Retina (tissue), 1 donor: Measurements from ENCODE around the gene S100P.
"Not testable (repeated sequence)": the region's sequence is repeated elsewhere in the genome, so short reads cannot be mapped to it uniquely, and the experiment has no call there.

Experiments
- DNase-seq: peaks from one replicate; pipeline ENCODE4 v3.0.0-alpha.2; 2016

Gene S100P

GRCh38 chr4:6693231-6694176 is at the start of gene S100P:
TSS of gene S100P (plus strand) at chr4:6693878. CDS start at chr4:6693933, 55 bp downstream.
- DNase-seq, result no peak

DNA sequence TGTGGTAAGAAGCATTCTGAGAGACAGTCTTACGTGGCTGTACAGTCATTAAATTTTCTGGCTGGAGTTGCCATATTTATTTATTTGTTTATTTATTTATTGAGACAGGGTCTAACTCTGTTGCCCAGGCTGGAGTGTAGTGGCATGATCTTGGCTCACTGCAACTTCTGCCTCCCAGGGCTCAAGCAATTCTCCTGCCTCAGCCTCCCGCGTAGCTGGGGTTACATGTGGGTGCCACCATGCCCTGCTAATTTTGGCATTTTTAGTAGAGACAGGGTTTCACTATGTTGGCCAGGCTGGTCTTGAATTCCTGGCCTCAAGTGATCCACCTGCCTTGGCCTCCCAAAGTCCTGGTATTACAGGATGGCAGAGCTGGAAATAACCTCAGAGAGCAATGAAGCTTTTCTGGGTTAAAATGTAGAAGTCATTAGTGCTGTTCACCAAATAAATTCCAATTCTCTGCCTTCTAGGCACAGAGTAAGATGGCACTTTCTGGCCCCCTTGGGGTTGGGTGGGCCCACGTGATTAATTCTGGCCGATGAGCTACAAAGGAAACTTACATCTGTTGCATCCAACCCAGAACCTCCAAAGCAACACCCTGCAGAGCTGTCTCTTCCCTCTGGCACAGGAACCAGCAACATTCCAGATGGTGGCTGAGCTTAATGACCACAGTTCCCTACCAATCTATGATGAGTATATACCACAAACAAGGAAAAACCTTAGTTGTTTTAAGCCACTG is 48.7 kb upstream of the S100P start:
- no peak for DNase-seq

DNA sequence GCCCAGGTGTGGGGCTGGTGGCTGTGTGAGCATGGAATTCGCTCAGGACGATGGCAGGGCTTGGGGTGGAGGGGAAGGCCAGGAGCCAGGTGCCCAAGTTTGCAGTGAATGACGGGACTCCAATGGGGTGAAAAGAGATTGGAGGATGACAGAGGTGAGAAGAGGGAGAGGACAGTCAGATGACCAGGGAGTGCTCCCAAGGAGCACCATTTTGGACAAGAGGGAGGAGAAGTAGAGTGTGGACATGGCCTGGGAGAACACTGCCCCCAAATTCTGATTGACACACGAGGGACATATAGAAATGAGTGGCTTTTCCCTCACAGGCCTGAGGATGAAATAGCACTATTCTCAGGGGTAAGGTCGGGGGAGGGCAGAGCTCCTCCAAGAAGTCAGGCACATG is 46.5 kb upstream of the S100P start:
- no peak for DNase-seq

- DNase-seq, result no peak
Observed at GRCh38 chr4:6647582-6648230, 46.0 kb upstream of the S100P start.

GRCh38 chr4:6649216-6649615 is 44.5 kb upstream of the S100P start:
- no peak for DNase-seq

DNA sequence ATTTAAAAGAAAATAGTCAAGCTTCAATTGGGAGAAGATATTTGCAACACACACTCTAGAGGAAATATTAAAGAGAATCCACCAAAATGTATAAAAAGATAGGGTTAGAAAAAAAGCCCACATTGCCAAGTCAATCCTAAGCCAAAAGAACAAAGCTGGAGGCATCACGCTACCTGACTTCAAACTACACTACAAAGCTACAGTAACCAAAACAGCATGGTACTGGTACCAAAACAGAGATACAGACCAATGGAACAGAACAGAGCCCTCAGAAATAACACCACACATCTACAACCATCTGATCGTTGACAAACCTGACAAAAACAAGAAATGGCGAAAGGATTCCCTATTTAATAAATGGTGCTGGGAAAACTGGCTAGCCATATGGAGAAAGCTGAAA is 39.5 kb upstream of the S100P start:
- DNase-seq, result not testable (repeated sequence)

GRCh38 chr4:6655291-6655690 is 38.4 kb upstream of the S100P start:
- DNase-seq, result not testable (repeated sequence)

DNA sequence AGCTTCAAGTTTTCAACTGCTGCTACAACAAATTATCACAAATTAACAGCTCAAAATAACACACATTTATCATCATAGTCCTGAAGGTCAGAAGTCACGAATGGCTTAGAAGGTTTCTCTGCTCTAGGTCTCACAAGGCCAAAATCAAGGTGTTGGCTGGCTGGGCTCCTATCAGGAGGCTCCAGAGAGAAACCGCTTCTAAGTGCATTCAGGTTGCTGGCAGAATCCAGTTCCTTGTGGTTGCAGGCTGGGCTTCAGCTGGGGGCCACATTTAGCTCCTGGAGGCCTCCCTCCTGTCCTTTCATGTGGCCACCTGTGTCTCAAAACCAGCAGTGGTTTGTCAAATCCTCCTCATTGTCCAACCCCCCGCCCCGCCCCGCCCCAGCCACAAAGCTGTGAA is 37.8 kb upstream of the S100P start:
- DNase-seq, result no peak

- peak; percentile 46 for DNase-seq
Observed at GRCh38 chr4:6657242-6658208, 36.2 kb upstream of the S100P start.

DNA sequence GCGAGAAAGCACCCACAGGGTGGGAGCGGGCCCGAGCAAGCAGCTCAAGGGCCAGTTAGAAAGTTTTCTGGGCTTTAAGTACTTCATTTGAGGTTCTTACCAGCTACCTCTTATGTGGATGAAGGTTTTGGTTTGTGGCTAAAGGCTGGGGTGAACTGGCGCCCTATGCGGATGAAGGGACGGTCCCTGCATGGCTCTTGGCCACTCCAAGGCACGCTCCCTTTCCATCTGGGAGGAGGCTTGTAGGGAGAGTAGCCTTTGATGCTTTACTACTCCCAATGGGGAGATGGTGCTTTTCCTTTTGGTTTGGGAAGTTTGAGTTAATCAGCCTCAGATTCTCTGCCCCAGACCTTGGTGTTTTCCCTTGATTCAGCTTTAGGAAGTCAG is 35.5 kb upstream of the S100P start:
- DNase-seq, result no peak

- peak; percentile 76 for DNase-seq
Observed at GRCh38 chr4:6658597-6659075, 35.0 kb upstream of the S100P start.

GRCh38 chr4:6659897-6660296 is 33.8 kb upstream of the S100P start:
- DNase-seq, result no peak

DNA sequence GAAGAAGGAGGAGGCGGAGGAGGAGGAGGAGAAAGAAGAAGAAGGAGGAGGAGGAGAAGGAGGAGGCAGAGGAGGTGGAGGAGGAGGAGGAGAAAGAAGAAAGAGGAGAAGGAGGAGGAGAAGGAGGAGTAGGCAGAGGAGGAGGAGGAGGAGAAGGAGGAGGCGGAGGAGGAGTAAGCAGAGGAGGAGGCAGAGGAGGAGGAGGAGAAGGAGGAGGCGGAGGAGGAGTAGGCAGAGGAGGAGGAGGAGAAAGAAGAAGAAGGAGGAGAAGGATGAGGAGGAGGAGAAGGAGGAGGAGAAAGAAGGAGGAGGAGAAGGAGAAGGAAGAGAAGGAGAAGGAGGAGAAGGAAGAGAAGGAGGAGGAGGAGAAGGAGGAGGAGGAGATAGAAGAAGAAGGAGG is 33.2 kb upstream of the S100P start:
- DNase-seq, result no peak

- DNase-seq, result no peak
Observed at GRCh38 chr4:6662591-6662990, 31.1 kb upstream of the S100P start.

DNA sequence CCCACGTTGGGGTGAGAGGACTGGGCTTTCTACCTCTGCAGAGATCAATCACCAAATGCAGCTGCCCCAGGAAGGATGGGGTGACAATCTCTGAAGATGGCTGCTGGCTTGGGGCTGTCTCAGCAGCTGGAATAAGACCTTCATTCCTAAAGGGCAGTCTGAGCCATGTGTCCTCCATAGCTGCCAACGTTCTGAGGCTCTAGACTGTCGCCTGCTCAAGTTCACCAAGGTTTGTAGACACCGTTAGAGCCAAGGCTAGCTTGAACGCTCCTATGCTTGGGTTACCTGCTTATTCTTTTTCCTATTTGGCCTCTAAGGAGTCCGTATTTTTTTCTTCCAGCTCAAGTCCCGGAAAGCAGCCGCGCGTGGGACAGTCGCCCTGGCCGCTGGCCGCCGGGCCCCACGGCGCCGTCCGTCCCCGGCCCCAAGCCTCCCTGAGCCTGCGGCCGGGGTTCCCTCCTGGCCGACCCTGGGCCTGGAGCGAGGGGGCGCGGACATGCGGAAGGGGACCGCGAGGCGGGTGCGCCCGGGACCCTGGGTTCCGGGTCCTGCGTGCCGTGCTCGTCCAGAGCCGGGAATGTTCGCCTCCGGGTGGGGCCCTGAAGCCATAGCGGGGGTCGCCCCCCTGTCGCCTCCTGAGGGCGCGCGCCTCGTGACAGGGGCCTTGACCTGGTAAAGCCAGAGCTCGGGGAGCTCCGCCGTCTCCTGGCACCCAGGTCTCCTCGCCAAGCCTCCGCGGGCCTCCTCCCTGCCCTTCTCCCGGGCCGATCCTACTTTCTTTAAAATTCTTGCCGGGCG is 29.9 kb upstream of the S100P start:
- DNase-seq, result peak; percentile 51

- DNase-seq, result no peak
Observed at GRCh38 chr4:6665320-6665654, 28.4 kb upstream of the S100P start.

DNA sequence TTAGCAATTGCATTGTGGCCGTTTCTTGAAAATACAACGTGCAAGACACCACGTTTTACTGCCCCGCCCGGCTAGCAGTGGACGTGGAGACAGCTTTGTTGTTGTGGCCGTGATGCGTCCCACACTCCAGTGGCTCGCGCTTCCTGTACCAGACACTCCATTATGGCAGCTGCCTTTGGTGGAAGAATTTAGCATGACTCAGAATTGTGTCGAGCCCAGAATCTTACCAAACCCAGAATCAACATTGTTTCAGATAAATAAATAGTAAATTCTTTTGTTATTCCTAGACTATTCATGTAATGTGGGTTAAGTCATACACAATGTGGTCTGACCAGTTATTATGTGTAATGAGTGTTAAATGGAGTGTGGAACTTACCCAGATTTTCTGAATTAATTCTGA is 25.3 kb upstream of the S100P start:
- no peak for DNase-seq

DNA sequence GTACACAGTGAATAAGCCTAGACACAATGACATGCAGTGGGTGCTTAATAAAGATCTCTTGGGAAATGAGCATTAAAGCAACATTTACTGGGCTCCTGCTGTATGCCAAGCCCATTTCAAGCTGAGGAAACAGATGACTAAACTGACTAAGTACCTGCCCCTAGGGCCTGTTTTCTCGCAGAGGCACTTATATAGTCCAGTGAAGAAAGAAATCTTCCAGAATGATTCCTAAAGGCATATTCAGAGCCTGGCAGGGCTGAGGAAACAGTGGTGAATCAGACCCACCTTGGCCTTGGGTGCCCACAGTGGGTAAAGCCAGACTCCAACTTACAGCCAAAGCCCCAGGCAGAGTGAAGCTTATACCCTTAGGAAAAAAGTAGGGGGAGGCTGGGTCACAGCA is 22.0 kb upstream of the S100P start:
- no peak for DNase-seq

GRCh38 chr4:6672131-6672530 is 21.5 kb upstream of the S100P start:
- DNase-seq, result no peak

- DNase-seq, result not testable (repeated sequence)
Observed at GRCh38 chr4:6672541-6673190, 21.0 kb upstream of the S100P start.

GRCh38 chr4:6673191-6673659 is 20.5 kb upstream of the S100P start:
- DNase-seq, result peak; percentile 58
